ENCODE measurements around the gene ANK2.

The ANK2 gene

GRCh38 chr4:113256946-113257345 lies 207.5 kb downstream of the ANK2 start:
- Histone ChIP-seq H2BK12ac (ENCODE audit: low read length in 2 of 2) (no peak overlapping the region), H2AK5ac (ENCODE audit: low read length, severe bottlenecking) (no peak overlapping the region), H3K4me3 (ENCODE audit: insufficient read depth in 1 of 2, low read depth in 1 of 2, low read length in 2 of 2) (no peak overlapping the region), H3K9ac (ENCODE audit: low read length) (no peak overlapping the region), H3K4me1 (ENCODE audit: control insufficient read depth, insufficient read depth, low read depth, low read length) (no peaks in the 10 kb centered on the region), H3K9me3 (ENCODE audit: control insufficient read depth, low read length) (no peaks in the 10 kb centered on the region), H3K27ac (ENCODE audit: low read length, poor library complexity, severe bottlenecking) (no peak overlapping the region), H2BK120ac (ENCODE audit: low read depth, low read length) (no peak overlapping the region), H2BK15ac (ENCODE audit: low read depth, poor library complexity, severe bottlenecking) (no peak overlapping the region), H3K23ac (ENCODE audit: low read length in 2 of 2) (no peak overlapping the region), H3K14ac (ENCODE audit: low read length in 2 of 2) (no peak overlapping the region), H3K4me2 (ENCODE audit: low read length, poor library complexity, severe bottlenecking) (no peak overlapping the region), H3K27me3 (ENCODE audit: control insufficient read depth in 1 of 2, insufficient read depth in 1 of 2, low read length in 2 of 2) (no peaks in the 10 kb centered on the region), H3K79me1 (replicated peaks; ENCODE audit: low read length, poor library complexity, severe bottlenecking) (no peaks in the 10 kb centered on the region), H3K36me3 (ENCODE audit: control insufficient read depth in 1 of 2, insufficient read depth in 2 of 2, low read depth in 1 of 2, low read length in 2 of 2) (peaks cover 2 to 8% of the 10 kb centered on the region in 2 experiments), H3K4ac (ENCODE audit: low read depth in 1 of 2, low read length in 2 of 2) (no peak overlapping the region), H2BK5ac (ENCODE audit: low read depth, low read length, poor library complexity, severe bottlenecking) (no peak overlapping the region), H2AFZ (ENCODE audit: low read depth, low read length) (no peak overlapping the region), H4K8ac (ENCODE audit: low read length) (no peak overlapping the region), H3K18ac (ENCODE audit: low read depth in 1 of 2, low read length in 2 of 2) (no peak overlapping the region), H4K91ac (ENCODE audit: low read length) (no peak overlapping the region)
- DNase-seq = no peak
- WGBS = 90% methylated on average over 5 of the region's 5 CpGs

GRCh38 chr4:113260688-113261087 lies 211.2 kb downstream of the ANK2 start:
- 91% methylated on average over 4 of the region's 4 CpGs for WGBS
- H2BK12ac ChIP-seq (ENCODE audit: low read length in 2 of 2) = no peak overlapping the region
- no peak overlapping the region for H2BK120ac ChIP-seq (ENCODE audit: low read depth, low read length)
- H4K8ac ChIP-seq (ENCODE audit: low read length) = no peak overlapping the region
- no peak overlapping the region for H4K91ac ChIP-seq (ENCODE audit: low read length)
- peaks cover under 1 to 11% of the 10 kb centered on the region in 2 experiments for H3K36me3 ChIP-seq (ENCODE audit: control insufficient read depth in 1 of 2, insufficient read depth in 2 of 2, low read depth in 1 of 2, low read length in 2 of 2)
- H2BK5ac ChIP-seq (ENCODE audit: low read depth, low read length, poor library complexity, severe bottlenecking) = no peak overlapping the region
- H3K23ac ChIP-seq (ENCODE audit: low read length in 2 of 2) = no peak overlapping the region
- H3K27me3 ChIP-seq (ENCODE audit: control insufficient read depth in 1 of 2, insufficient read depth in 1 of 2, low read length in 2 of 2) = no peaks in the 10 kb centered on the region
- H3K4me1 ChIP-seq (ENCODE audit: control insufficient read depth, insufficient read depth, low read depth, low read length) = no peaks in the 10 kb centered on the region
- no peak overlapping the region for H3K4me2 ChIP-seq (ENCODE audit: low read length, poor library complexity, severe bottlenecking)
- H3K9me3 ChIP-seq (ENCODE audit: control insufficient read depth, low read length) = no peaks in the 10 kb centered on the region
- H3K9ac ChIP-seq (ENCODE audit: low read length) = no peak overlapping the region
- no peak for DNase-seq
- no peak overlapping the region for H2AK5ac ChIP-seq (ENCODE audit: low read length, severe bottlenecking)
- H3K27ac ChIP-seq (ENCODE audit: low read length, poor library complexity, severe bottlenecking) = no peak overlapping the region
- H3K4me3 ChIP-seq (ENCODE audit: insufficient read depth in 1 of 2, low read depth in 1 of 2, low read length in 2 of 2) = no peak overlapping the region
- H3K79me1 ChIP-seq (replicated peaks; ENCODE audit: low read length, poor library complexity, severe bottlenecking) = no peaks in the 10 kb centered on the region
- H3K14ac ChIP-seq (ENCODE audit: low read length in 2 of 2) = no peak overlapping the region
- no peak overlapping the region for H3K4ac ChIP-seq (ENCODE audit: low read depth in 1 of 2, low read length in 2 of 2)
- no peak overlapping the region for H3K18ac ChIP-seq (ENCODE audit: low read depth in 1 of 2, low read length in 2 of 2)
- H2AFZ ChIP-seq (ENCODE audit: low read depth, low read length) = no peak overlapping the region
- no peak overlapping the region for H2BK15ac ChIP-seq (ENCODE audit: low read depth, poor library complexity, severe bottlenecking)

GRCh38 chr4:113263274-113263673 lies 213.8 kb downstream of the ANK2 start:
- Histone ChIP-seq H3K9ac (ENCODE audit: low read length) (no peak overlapping the region), H3K4me1 (ENCODE audit: control insufficient read depth, insufficient read depth, low read depth, low read length) (no peaks in the 10 kb centered on the region), H2BK15ac (ENCODE audit: low read depth, poor library complexity, severe bottlenecking) (no peak overlapping the region), H2AK5ac (ENCODE audit: low read length, severe bottlenecking) (no peak overlapping the region), H3K27me3 (ENCODE audit: control insufficient read depth in 1 of 2, insufficient read depth in 1 of 2, low read length in 2 of 2) (no peaks in the 10 kb centered on the region), H2AFZ (ENCODE audit: low read depth, low read length) (no peak overlapping the region), H3K4me2 (ENCODE audit: low read length, poor library complexity, severe bottlenecking) (no peak overlapping the region), H3K27ac (ENCODE audit: low read length, poor library complexity, severe bottlenecking) (no peak overlapping the region), H3K18ac (ENCODE audit: low read depth in 1 of 2, low read length in 2 of 2) (no peak overlapping the region), H4K8ac (ENCODE audit: low read length) (no peak overlapping the region), H3K4me3 (ENCODE audit: insufficient read depth in 1 of 2, low read depth in 1 of 2, low read length in 2 of 2) (no peak overlapping the region), H3K4ac (ENCODE audit: low read depth in 1 of 2, low read length in 2 of 2) (no peak overlapping the region), H2BK120ac (ENCODE audit: low read depth, low read length) (no peak overlapping the region), H2BK5ac (ENCODE audit: low read depth, low read length, poor library complexity, severe bottlenecking) (no peak overlapping the region), H2BK12ac (ENCODE audit: low read length in 2 of 2) (no peak overlapping the region), H3K14ac (ENCODE audit: low read length in 2 of 2) (no peak overlapping the region), H3K36me3 (ENCODE audit: control insufficient read depth in 1 of 2, insufficient read depth in 2 of 2, low read depth in 1 of 2, low read length in 2 of 2) (peaks cover 0 to 5% of the 10 kb centered on the region in 2 experiments), H3K9me3 (ENCODE audit: control insufficient read depth, low read length) (no peaks in the 10 kb centered on the region), H3K23ac (ENCODE audit: low read length in 2 of 2) (no peak overlapping the region), H3K79me1 (replicated peaks; ENCODE audit: low read length, poor library complexity, severe bottlenecking) (no peaks in the 10 kb centered on the region), H4K91ac (ENCODE audit: low read length) (no peak overlapping the region)
- no CpG with 5 or more reads among the region's 1 CpG for WGBS
- no peak for DNase-seq

- WGBS = 86% methylated on average over 5 of the region's 7 CpGs
- H4K91ac ChIP-seq (ENCODE audit: low read length) = no peak overlapping the region
Observed at GRCh38 chr4:113270520-113271319, 221.3 kb downstream of the ANK2 start.

More at GRCh38 chr4:113270520-113271319, 221.3 kb downstream of the ANK2 start:
- Histone ChIP-seq H3K36me3 (ENCODE audit: control insufficient read depth in 1 of 2, insufficient read depth in 2 of 2, low read depth in 1 of 2, low read length in 2 of 2) (peaks cover 0 to 5% of the 10 kb centered on the region in 2 experiments), H3K27ac (ENCODE audit: low read length, poor library complexity, severe bottlenecking) (no peak overlapping the region), H3K27me3 (ENCODE audit: control insufficient read depth in 1 of 2, insufficient read depth in 1 of 2, low read length in 2 of 2) (no peaks in the 10 kb centered on the region), H3K14ac (ENCODE audit: low read length in 2 of 2) (no peak overlapping the region), H3K9ac (ENCODE audit: low read length) (no peak overlapping the region), H3K23ac (ENCODE audit: low read length in 2 of 2) (no peak overlapping the region), H2BK12ac (ENCODE audit: low read length in 2 of 2) (no peak overlapping the region), H2BK15ac (ENCODE audit: low read depth, poor library complexity, severe bottlenecking) (no peak overlapping the region), H2AK5ac (ENCODE audit: low read length, severe bottlenecking) (no peak overlapping the region), H3K4me1 (ENCODE audit: control insufficient read depth, insufficient read depth, low read depth, low read length) (peaks cover 5% of the 10 kb centered on the region), H3K4me2 (ENCODE audit: low read length, poor library complexity, severe bottlenecking) (no peak overlapping the region), H3K9me3 (ENCODE audit: control insufficient read depth, low read length) (no peaks in the 10 kb centered on the region), H2AFZ (ENCODE audit: low read depth, low read length) (no peak overlapping the region), H2BK5ac (ENCODE audit: low read depth, low read length, poor library complexity, severe bottlenecking) (no peak overlapping the region), H3K4ac (ENCODE audit: low read depth in 1 of 2, low read length in 2 of 2) (no peak overlapping the region), H3K79me1 (replicated peaks; ENCODE audit: low read length, poor library complexity, severe bottlenecking) (no peaks in the 10 kb centered on the region), H4K8ac (ENCODE audit: low read length) (no peak overlapping the region), H3K4me3 (ENCODE audit: insufficient read depth in 1 of 2, low read depth in 1 of 2, low read length in 2 of 2) (no peak overlapping the region), H2BK120ac (ENCODE audit: low read depth, low read length) (no peak overlapping the region), H3K18ac (ENCODE audit: low read depth in 1 of 2, low read length in 2 of 2) (no peak overlapping the region)
- no peak for DNase-seq

Data from mesenchymal stem cell (in vitro differentiated cells and primary cell).